NCI-H526 (cell line): ENCODE data around the gene FSIP1.
A peak's percentile ranks its signal among the peaks of the same experiment; 100 is the strongest.

ENCODE experiments used
- DNase-seq, 2 experiments: peaks; one replicate each; lab custom pipeline; 2025; lab: John Stamatoyannopoulos, UW

The FSIP1 gene

GRCh38 chr15:39582286-39582976 is 200.2 kb downstream of the FSIP1 start:
- no peak for DNase-seq

- DNase-seq, result peak; percentile 51 to 81
Measured at GRCh38 chr15:39581793-39582285, 200.8 kb downstream of the FSIP1 start.

- DNase-seq, result peak in 1 of 2 experiments; percentile 27
Measured at GRCh38 chr15:39581242-39581792, 201.3 kb downstream of the FSIP1 start.

- peak; percentile 27 to 78 for DNase-seq
Measured at GRCh38 chr15:39580485-39581241, 202.0 kb downstream of the FSIP1 start, which contains the start of gene THBS1. THBS1 (plus strand) TSS chr15:39581079; CDS start chr15:39581858, 779 bp downstream.

GRCh38 chr15:39580117-39580484 is 202.5 kb downstream of the FSIP1 start:
- DNase-seq, result peak; percentile 63 to 92

DNA sequence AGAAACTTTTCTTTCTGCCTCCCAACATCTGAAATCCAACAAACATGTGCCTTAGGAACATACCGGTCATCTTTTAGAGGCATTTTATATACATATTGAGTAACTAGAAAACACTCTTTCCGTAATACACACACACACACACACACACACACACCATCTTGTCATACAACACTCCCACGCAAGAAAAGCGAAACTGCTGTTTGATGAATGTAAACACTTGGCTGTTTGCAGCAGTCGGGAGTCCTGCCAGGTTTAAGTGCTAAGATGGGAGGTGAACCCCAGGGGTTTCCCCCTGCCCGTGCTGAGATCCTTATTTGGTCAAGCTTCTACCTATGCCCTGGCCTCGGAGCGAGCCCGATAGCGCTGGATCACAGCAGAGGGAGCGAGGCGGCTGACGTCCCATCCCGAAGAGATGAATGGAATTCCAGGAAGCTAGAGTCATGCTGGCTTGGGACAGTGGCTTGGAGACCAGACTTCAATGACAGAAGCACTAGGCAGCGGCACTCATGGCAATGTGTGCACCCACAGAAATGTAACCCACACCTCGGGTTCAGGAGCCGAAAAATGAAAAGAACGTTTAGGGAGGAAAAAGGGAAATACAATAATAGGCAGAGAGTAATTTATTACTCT is 203.0 kb downstream of the FSIP1 start:
- peak in 1 of 2 experiments; percentile 41 for DNase-seq

DNA sequence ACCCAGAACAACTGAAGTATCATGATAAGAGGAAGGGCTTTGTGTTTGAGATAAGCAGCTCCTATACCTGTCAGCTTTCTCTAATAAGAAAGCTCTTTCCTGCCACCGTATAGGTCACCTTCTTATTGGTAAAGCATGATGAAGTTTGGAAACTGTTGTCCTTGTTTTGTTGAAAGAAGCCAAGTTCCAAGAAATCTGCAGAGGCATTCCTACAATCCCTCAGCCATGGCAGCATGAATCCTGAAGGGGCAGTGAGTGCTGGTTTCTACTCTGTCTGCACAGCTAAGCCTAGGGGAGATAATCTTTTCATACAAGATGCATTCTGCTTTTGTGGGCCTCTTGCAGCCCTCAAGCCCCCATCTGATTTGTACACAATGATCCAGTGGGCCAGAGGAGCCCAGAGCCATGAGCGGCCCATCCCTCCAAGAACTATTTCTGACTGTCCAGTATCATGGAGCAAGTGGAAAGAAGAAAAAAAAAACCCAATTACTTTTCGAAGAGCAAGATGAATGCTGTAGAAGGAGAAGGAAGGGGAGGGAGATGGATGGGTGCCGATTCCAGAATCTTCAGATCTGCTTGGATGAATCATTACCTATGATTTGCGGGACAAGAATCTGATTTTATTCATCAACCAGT is 203.7 kb downstream of the FSIP1 start:
- no peak for DNase-seq

DNA sequence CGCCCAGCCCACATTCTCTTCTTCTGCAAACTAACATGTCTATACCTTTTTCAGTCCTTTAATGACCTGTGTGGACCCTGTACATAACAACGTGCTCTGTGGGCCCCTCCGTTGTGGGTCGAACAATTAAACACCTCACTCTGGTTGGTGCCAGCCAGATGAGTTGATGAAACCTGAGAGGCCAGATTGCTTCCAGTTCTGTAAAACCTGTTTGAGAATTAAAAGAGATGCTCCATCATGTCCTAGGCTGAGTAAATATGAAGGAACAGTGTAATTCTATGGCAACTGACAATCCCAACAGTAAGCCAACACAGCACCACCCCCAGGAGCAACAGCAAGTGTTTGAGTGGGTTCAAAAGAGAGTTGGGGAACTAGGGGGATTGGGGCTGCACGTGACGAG is 207.5 kb downstream of the FSIP1 start:
- DNase-seq, result no peak

DNA sequence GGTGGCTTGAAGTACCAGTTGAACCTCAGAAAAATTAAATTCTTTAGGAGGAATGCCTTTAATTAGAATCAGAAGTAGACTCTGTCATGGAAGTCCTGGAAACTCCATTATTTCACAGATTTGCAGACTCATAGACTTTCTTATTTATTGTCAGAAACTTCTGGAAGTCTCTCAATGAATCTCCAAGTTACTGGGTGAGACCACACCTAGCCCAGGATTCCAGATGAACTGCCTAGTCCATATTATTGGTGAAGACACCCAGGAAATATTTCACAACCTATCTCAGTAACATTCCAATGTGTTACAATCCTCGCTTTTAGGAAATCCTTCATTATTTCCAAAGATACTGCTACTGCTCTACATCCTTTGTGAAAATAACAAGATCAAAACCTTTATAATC is 208.2 kb downstream of the FSIP1 start:
- no peak for DNase-seq

GRCh38 chr15:39573844-39574243 is 208.8 kb downstream of the FSIP1 start:
- no peak for DNase-seq

DNA sequence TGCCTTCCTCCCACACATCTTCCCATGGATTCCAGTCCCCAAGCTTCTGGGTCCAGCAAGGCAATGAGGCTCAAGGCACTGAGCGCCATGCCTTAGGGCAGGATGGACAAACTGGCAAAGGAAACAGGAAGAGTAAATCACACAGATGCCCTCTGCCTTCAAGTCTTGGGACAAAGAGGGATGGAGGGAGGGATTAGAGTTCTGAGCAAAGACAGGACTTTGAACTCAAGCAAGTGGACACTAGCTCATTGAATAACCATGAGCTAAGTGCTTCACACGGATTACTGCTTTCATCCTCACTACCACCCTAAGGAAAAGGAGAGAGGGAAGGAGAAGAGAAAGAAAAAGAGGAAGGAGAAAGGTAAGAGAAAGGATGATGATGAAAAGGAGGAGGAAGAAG is 209.4 kb downstream of the FSIP1 start:
- no peak for DNase-seq

DNA sequence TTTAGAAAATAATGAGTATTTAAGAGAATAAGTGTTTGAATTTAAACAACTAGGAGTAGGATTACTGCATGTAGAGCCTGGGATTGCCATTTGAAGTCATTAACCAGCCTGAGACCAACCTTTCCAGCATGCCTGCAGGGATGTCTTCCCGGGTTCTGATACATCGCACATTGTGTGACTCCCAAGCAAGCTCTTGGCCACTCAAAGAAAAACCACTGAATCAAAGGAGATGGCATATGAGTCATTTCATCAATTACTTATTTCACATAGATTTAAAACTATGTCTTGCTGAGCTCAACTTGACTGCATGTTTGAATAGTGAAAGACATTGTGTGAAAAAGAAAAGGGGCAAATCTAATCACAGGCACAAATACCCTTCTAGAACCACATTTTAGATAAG is 216.8 kb downstream of the FSIP1 start:
- DNase-seq, result no peak

- no peak for DNase-seq
Measured at GRCh38 chr15:39564972-39565665, 217.5 kb downstream of the FSIP1 start.

GRCh38 chr15:39558421-39558820 is 224.2 kb downstream of the FSIP1 start:
- no peak for DNase-seq

DNA sequence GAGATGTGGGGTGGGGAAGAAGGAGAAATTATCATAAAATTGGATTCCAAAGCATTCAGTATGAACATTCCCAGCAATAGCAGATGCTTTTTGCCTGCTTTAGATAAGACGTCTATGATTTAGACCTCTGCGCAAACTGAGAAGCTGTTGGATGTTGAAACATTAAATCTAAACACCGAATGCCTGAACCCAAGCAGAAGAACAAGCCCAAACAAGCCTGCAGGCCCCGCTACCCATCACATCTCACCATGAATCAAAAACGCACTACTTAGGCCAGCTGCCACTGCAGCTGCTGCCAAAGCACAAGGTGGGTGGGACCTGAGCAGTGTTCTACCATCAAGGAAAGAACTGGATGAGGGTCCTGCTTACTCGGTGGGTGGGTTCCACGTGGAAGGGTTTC is 226.2 kb downstream of the FSIP1 start:
- peak in 1 of 2 experiments; percentile 21 for DNase-seq

- DNase-seq, result no peak
Measured at GRCh38 chr15:39555885-39556284, 226.8 kb downstream of the FSIP1 start.

DNA sequence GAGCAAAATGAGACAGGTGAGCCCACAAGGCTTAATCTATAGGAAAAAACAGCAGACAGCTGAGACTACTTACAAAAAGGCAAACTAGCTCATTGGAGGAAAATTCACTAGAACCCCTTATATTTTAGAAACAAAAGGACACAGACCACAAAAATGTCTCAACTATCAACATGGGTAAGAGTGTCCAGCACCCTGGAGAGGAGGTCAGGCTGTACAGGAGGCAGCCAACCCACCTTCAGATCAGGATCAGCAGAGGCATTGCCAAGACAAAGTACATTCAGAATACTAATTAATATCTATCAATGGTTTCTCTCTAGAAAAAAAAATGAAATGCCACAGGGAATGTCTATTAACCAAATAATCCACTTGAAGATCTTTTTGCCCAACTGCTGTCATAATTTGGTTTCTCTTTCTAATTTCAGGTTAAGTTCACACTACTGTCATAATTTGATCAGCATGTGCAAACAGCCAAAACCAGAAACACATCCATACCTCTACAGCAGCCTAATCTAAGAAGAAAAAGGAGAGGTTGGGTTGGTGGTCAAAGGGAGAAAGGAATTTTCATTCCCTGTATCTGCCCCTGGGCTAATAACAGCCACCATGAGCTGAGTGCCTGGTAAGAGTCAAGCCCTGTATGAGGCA is 227.8 kb downstream of the FSIP1 start:
- no peak for DNase-seq

DNA sequence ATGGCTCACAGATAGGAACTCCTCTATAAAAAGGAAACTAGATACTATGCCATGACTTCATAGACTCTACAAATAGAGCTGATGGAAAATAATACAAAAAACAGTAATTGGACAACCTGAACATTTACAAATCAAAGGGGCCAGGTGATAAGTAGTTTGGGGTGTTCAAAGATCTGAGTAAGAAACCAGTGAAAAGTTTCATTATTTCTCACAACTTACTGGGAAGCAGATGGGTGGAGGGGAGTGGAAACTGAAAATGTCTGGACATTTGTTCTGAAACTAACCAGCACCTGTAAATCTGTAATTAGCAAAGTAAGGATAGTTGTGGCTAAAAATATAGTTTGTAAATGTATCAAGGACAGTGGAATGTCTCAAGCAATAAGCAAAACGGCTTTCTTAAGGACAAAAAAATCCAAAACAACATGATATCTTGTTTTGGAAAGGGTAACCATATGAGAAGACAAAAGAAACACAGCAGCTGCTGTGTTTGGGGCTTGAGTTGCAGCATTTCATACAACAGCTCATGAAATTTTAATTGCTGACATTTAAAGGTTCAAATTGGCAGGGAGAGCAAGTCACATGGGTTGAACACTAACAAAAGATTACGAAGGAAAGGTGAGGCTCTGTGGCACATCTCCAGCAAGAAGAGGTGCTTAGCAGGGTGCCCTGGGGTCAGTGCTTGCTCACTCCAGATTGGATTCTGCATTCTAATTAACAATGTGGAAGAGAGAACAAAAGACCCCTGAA is 228.5 kb downstream of the FSIP1 start:
- no peak for DNase-seq

GRCh38 chr15:39552556-39552955 is 230.1 kb downstream of the FSIP1 start:
- DNase-seq, result no peak

- DNase-seq, result no peak
Measured at GRCh38 chr15:39551476-39551875, 231.2 kb downstream of the FSIP1 start.
